ENCODE measurements around the gene RIIAD1.
"Not testable (repeated sequence)": the region's sequence is repeated elsewhere in the genome, so short reads cannot be mapped to it uniquely, and the experiment has no call there.

RIIAD1 gene

DNA sequence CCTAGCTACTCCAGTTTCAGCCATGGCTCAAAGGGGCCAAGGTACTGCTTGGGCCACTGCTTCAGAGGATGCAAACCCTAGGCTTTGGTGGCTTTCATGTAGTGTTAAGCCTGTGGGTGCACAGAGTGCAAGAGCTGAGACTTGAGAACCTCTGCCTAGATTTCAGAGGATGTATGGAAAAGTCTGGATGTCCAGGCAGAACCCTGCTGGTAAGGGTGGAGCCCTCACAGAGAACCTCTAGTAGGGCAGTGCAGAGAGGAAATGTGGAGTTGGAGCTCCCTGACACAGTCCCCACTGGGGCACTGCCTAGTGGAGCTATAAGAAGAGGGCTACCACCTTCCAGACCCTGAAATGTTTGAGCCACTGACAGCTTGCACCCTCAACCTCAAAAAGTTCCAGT lies 16.2 kb downstream of the RIIAD1 start:
- DNase-seq: no peak

- DNase-seq: no peak
Measured at GRCh38 chr1:151739590-151740355, 18.5 kb downstream of the RIIAD1 start.

DNA sequence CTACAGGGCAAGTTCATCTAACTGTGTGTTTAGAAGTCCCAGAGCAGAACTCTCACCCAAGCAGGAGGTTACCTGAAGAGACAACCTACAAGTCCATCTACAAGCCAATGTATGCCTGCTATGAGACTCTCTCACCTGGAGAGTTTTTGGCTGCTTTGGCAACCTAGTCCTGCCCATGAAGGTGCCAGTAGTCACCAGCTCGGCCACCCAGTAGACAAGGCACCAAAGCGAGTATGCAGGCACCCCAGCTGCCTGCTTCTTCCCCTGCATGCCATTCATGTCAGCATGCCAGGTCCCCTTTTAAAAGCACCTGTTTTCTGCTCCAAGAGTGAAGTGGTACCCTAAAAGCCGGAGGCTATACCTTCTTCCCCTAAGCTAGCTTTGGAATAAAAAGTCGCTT lies 20.2 kb downstream of the RIIAD1 start:
- no peak for DNase-seq

GRCh38 chr1:151756291-151756690 lies 35.0 kb downstream of the RIIAD1 start:
- DNase-seq: no peak

GRCh38 chr1:151759241-151759640 lies 37.9 kb downstream of the RIIAD1 start:
- no peak for DNase-seq

DNA sequence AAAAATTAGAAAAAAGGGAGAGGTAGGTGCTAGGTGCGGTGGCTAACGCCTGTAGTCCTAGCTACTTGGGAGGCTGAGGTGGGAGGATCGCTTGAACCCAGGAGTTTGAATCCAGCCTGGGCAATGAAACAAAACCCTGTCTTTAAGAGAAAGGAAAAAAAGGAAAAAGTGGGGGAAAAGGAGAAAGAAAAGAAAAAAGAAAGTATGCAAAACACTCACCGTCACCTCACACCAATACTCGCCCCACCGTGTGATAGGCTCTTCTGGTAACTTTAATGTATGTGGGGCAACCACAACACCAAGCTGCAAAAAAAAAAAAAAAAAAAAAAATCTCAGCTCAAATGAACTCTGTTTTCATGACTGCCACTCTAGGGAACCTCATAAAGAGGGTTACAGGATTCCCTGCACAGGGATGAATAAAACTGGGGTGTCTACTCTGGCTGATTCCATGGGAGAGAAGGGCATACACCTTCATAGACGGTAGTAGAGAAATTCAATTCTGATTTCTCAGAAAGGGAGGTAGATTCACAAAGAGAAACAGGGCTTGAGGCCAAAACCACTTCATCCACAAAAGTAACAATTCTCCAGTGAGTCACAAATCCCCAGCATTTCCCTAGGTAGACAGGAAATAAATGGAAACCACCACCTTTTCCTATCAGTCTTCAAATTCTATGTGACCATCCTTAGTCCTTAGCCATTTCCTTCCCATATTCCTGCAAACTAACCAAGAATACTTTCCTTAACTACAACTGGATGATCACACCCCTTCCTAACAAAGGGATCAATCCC lies 39.5 kb downstream of the RIIAD1 start:
- DNase-seq: no peak

DNA sequence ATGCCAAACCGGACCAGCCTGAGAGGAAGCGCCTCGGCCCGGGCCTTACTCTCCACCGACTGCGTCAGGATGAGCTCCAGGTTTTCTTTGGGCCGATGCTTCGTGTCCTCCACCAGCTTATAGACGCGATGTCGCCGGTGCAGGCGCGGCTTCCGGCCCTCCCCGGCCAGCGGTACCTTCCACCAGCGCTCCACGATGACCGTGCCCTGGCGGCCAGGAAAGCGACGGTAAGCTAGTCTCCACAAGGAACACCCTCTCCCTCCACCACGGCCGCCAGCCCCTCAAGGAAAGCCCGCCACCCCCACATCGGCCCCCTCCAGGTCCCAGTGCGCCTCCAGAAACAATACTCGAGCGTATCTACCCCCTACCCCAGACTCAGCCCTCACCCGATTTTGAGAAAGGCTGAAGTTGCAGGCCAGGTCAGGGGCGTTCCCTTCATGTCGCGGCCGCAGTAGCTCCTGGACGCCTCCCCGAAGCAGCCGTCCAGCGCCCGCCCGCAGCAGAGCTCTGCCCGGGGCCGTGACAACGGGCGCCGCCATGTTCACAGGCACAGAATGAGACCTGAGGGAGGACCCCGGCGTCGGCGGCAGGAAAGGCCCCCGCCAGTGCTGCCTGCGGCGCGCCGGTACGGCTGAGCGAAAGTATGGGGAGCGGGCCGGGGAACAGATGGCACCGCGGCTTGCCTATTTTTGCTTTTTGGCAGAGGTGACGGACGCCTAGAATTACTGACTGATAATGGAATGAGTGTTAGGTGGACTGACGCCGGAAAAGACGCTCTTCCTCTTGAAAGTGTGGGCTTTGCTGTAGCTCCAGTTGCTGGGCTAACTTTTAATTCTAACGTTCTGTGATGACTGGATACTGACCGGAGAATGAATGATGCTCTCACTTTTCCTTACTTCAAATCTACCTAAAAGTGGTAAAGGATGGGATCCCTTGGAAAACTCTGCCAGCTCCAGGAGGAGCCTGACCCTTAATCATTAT lies 41.9 kb downstream of the RIIAD1 start, which contains the start of gene MRPL9:
TSS of gene MRPL9 (minus strand) at position 556 of the 981 bp plus-strand sequence. CDS start at position 539, 17 bp downstream.
- peak; percentile 39 for DNase-seq

DNA sequence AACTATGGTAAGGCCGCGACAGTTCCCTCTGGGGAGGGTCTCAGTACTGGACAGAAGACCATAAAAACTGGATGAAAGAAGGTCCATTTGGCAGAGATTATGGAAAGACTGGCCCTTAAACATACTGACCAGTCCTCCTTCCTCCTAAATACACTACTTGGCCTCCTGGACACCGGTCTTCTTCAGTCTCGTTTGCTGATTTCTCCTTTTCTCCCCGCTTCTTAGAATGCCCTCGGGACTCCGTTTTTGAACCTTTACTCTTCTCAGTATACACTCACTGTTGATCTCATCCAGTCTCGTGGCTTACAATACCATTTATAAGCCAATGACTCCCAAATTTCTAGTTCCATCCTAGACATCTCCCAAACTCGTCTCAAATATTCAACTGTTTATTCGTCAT lies 42.7 kb downstream of the RIIAD1 start:
- no peak for DNase-seq

DNA sequence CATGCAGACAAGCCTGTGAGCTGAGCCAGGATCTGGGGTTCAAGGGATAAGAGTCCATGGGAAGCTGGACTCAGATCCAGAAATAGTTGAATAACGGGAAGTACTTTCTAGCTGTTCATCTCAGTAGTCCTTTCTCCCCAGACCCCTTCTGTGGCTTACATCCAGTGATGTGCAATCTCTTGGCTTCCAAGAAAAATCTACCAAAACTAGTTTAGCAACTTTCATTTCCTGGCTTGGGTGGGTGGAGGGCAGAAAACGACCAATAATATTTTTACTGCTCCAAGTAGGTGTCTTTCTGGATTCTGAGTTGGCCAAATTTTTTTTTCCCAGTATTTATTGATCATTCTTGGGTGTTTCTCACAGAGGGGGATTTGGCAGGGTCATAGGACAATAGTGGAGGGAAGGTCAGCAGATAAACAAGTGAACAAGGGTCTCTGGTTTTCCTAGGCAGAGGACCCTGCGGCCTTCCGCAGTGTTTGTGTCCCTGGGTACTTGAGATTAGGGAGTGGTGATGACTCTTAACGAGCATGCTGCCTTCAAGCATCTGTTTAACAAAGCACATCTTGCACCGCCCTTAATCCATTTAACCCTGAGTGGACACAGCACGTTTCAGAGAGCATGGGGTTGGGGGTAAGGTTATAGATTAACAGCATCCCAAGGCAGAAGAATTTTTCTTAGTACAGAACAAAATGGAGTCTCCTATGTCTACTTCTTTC lies 47.2 kb downstream of the RIIAD1 start:
- not testable (repeated sequence) for DNase-seq

GRCh38 chr1:151769270-151769669 lies 47.9 kb downstream of the RIIAD1 start:
- not testable (repeated sequence) for DNase-seq

DNA sequence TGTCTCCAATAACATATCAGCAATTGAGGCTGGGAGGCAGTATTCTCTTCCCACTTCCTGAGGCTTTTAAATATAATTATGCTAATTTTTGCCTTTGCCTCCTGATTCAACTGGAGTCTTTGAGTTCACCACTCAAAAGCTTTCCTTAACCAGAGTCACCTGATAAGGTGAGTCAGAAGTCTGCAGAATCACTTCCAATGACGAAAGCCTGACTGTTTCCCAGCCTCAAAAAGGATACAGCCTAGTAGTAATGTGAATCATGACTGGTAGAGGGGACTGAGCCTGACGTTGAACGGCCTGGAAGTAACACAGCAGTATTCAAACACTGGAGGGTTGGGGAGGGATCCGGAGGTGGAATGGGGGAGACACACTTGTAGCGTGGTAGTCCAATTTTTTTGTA lies 52.4 kb downstream of the RIIAD1 start:
- no peak for DNase-seq

DNA sequence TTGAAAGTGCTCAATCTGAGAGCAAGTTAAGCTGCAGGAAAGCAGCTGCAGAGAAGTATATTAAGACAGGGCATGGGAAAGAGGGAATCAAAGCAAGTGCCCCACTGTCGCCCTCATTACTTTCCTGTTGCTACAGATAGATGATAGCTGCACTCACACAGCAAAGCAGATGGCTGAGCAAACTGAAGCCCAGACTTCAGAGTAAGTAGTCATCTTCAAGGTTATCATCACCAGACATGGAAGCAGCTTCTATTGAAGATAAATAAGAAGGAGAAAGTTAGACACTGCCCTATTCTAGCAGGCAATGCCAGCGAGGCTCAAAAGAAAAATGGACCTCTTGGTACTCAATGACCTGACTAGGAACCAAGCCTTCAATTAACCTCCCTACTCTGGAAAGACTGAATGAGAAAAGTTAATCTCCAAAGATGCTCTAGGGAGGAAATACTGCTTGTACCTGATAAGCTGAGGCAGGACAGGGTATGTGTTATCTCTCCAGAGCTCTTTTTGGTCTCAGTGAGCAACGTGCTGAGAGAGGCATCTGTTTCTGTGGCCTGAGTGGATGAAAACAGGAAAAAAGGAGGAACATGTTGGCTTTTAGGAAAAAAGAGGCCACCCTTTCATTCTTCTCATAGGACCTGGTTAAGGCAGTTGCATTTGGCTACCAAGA lies 53.1 kb downstream of the RIIAD1 start:
- DNase-seq: no peak

- DNase-seq: no peak
Measured at GRCh38 chr1:151775894-151776664, 54.8 kb downstream of the RIIAD1 start.

DNA sequence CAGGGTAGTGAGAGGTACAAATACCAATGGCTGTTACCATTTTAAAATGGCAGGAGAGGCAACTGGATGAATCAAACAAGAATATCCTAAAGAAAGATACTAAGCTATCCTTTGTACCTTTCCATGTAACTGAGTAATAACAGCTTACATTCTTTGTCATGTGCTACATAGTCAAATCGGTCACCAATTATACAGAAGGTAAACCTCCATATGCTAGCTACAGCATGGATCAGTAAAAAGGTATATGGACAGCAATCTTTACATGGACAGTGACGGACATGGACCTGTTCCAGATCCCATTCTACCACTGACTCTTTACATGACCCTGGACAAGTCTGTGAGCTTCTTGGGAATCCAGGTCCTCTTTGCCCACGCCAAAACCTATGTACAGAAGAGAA lies 55.3 kb downstream of the RIIAD1 start:
- DNase-seq: no peak

DNA sequence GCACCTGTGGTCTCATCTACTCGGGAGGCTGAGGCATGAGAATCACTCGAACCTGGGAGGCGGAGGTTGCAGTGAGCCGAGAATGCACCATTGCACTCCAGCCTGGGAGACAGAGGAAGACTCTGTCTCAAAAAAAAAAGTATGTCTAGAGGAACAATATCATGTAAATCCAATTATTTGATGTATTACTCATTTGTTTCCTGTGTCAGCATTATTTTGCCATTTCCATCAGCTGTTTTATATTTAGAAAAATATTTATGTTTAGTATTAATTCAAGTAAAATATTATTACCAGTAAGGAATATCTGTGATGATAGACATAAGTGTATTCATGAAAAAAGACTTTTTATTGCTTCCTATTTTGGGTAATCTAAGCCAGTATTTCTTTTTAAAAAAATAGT lies 56.0 kb downstream of the RIIAD1 start:
- DNase-seq: no peak

Measured in NCI-H2029 treated with DMSO at 0.1 percent for 48 hours (cell line).